ENCODE results near the gene GTF2B.
"Not testable (repeated sequence)": the region's sequence is repeated elsewhere in the genome, so short reads cannot be mapped to it uniquely, and the experiment has no call there.

GTF2B gene, protein sequence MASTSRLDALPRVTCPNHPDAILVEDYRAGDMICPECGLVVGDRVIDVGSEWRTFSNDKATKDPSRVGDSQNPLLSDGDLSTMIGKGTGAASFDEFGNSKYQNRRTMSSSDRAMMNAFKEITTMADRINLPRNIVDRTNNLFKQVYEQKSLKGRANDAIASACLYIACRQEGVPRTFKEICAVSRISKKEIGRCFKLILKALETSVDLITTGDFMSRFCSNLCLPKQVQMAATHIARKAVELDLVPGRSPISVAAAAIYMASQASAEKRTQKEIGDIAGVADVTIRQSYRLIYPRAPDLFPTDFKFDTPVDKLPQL

DNA sequence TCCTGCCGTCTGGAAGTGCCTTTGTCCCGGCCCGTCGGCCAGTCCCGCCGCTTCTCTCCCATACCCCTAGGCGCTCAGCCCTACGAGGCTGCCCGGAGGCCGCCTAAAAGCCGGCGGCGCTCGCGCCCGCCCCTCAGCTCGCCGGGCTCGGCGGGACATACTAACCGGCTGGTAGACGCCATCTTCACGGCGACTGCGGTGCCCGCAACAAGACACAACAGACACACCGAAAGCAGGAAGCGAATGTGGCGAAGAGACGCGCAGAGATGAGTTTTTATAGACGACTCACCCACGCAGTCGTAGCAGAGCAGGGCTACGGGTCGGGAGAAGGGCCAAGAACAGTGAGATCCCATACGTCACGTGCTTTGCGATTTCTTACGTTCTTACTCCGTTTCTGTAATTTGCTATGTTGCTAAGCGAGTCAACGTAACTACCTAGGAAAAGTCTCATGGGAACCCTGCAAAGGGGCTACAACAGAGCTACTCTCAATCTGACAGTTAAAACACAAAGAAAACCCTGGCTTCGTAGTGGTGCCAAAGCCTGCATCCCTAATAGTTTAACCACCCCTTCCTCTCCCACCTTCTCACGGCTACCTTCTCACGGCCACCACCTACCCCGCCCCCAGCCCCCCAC, at the start of gene GTF2B:
TSS of gene GTF2B (minus strand) at position 250 of the 633 bp plus-strand sequence. CDS start at position 182, 68 bp downstream.
- TF ChIP-seq, protein P1, sequence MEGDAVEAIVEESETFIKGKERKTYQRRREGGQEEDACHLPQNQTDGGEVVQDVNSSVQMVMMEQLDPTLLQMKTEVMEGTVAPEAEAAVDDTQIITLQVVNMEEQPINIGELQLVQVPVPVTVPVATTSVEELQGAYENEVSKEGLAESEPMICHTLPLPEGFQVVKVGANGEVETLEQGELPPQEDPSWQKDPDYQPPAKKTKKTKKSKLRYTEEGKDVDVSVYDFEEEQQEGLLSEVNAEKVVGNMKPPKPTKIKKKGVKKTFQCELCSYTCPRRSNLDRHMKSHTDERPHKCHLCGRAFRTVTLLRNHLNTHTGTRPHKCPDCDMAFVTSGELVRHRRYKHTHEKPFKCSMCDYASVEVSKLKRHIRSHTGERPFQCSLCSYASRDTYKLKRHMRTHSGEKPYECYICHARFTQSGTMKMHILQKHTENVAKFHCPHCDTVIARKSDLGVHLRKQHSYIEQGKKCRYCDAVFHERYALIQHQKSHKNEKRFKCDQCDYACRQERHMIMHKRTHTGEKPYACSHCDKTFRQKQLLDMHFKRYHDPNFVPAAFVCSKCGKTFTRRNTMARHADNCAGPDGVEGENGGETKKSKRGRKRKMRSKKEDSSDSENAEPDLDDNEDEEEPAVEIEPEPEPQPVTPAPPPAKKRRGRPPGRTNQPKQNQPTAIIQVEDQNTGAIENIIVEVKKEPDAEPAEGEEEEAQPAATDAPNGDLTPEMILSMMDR (IDR thresholded peaks at IDR 0.05; ENCODE audit: low read depth, low read length), result no peak
- no peak for TF ChIP-seq EZH2phosphoT487 (IDR thresholded peaks at IDR 0.05; ENCODE audit: low read depth)
- H3K27ac ChIP-seq (ENCODE audit: low read length), result peak within 1 kb of the TSS; percentile 62

DNA sequence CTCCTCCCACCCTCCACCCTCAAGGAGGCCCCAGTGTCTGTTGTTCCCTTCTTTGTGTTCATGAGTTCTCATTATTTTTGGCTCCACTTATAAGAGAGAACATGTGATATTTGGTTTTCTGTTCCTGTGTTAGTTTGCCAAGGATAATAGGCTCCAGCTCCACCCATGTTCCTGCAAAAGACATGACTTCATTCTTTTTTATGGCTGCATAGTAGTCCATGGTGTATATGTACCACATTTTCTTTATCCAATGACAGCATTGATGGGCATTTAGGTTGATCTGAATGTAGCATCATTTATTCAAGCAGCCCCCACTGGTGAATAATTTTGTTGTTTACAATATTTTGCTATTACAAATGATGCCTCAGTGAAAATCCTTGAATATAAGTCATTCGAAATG, 47.2 kb upstream of the GTF2B start:
- H3K9ac ChIP-seq (ENCODE audit: low read length); H4K20me1 ChIP-seq (ENCODE audit: insufficient read depth, low read length): not testable (repeated sequence)
- H3K36me3 ChIP-seq (replicated peaks; ENCODE audit: low read depth, low read length), result peaks cover 18% of the 10 kb centered on the region

More for the DNA sequence above, at the start of gene GTF2B:
- Histone ChIP-seq H3K79me2 (ENCODE audit: low read length) (peaks cover 40% of the 10 kb centered on the region), H3K27me3 (ENCODE audit: low read depth, low read length) (no peaks in the 10 kb centered on the region), H4K20me1 (ENCODE audit: insufficient read depth, low read length) (peaks cover 12% of the 10 kb centered on the region), H2AFZ (ENCODE audit: low read depth, low read length) (peak within 1 kb of the TSS; percentile 98), H3K4me1 (ENCODE audit: low read length) (peaks cover 12% of the 10 kb centered on the region), H3K9me3 (ENCODE audit: insufficient read depth, low read length) (no peaks in the 10 kb centered on the region), H3K4me3 (ENCODE audit: low read length) (peak within 1 kb of the TSS; percentile 83), H3K36me3 (replicated peaks; ENCODE audit: low read depth, low read length) (peaks cover 8% of the 10 kb centered on the region), H3K4me2 (ENCODE audit: low read length) (peak within 1 kb of the TSS; percentile 99), H3K9ac (ENCODE audit: low read length) (peak within 1 kb of the TSS; percentile 83)

DNA sequence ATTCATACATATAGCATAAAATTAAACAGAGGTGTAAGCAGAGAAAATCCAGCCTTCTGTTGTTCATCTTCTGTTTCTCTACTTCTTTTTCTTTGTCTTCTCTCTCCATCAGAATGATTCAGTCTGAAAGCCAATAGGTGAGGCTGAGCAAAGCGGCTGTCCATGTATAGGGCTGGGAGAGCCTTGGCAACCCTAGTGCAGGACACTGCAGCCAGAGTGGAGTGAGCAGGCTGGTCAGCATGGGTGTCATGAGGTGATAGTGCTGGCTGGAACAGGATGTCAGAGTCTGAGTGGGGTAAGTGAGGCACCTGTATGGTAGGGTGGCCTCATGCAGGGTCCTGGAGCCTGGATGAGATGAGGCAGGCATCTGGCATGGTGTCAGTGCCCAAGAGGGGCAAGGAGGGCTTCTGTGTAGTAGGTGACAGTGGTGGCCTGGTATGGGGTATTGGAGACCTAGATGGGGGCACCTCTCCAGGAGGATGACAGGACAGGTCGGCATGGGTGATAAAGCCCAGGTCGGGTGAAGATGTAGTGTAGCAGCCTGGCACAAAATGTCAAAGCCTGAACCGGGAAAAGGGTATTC, 45.5 kb upstream of the GTF2B start:
- H3K4me2 ChIP-seq (ENCODE audit: low read length), result no peak overlapping the region
- no peak overlapping the region for H3K9ac ChIP-seq (ENCODE audit: low read length)
- H3K79me2 ChIP-seq (ENCODE audit: low read length), result no peaks in the 10 kb centered on the region
- peaks cover 18% of the 10 kb centered on the region for H3K36me3 ChIP-seq (replicated peaks; ENCODE audit: low read depth, low read length)
- no peaks in the 10 kb centered on the region for H3K27me3 ChIP-seq (ENCODE audit: low read depth, low read length)
- no peak for TF ChIP-seq EZH2phosphoT487 (IDR thresholded peaks at IDR 0.05; ENCODE audit: low read depth)
- TF ChIP-seq, protein P1 (IDR thresholded peaks at IDR 0.05; ENCODE audit: low read depth, low read length), result no peak
- H3K9me3 ChIP-seq (ENCODE audit: insufficient read depth, low read length), result no peaks in the 10 kb centered on the region
- H3K4me3 ChIP-seq (ENCODE audit: low read length), result no peak overlapping the region
- no peaks in the 10 kb centered on the region for H3K4me1 ChIP-seq (ENCODE audit: low read length)
- H3K27ac ChIP-seq (ENCODE audit: low read length), result no peak overlapping the region
- H4K20me1 ChIP-seq (ENCODE audit: insufficient read depth, low read length), result no peaks in the 10 kb centered on the region
- H2AFZ ChIP-seq (ENCODE audit: low read depth, low read length), result no peak overlapping the region

More for the DNA sequence above, 47.2 kb upstream of the GTF2B start:
- H3K4me1 ChIP-seq (ENCODE audit: low read length); H3K27me3 ChIP-seq (ENCODE audit: low read depth, low read length); H3K4me2 ChIP-seq (ENCODE audit: low read length); H2AFZ ChIP-seq (ENCODE audit: low read depth, low read length); H3K79me2 ChIP-seq (ENCODE audit: low read length); H3K9me3 ChIP-seq (ENCODE audit: insufficient read depth, low read length); H3K4me3 ChIP-seq (ENCODE audit: low read length); H3K27ac ChIP-seq (ENCODE audit: low read length): not testable (repeated sequence)

DNA sequence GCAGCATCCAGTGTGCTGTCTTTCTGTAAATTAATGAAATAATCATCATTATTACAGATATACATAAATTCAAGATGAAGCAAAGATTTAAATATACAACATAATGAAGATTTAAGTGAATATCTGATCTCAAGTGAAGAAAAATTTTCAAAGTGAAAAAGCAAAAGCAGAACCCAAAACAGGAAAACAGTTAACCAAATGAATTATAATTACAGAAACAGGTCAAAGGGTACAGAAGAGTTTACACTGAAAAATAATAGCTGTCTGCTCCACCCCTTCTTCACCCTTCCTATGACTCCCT, 44.8 kb upstream of the GTF2B start:
- H4K20me1 ChIP-seq (ENCODE audit: insufficient read depth, low read length), result no peaks in the 10 kb centered on the region
- H3K27ac ChIP-seq (ENCODE audit: low read length), result no peak overlapping the region
- no peak overlapping the region for H3K4me3 ChIP-seq (ENCODE audit: low read length)
- TF ChIP-seq, protein P1 (IDR thresholded peaks at IDR 0.05; ENCODE audit: low read depth, low read length), result no peak
- no peak for TF ChIP-seq EZH2phosphoT487 (IDR thresholded peaks at IDR 0.05; ENCODE audit: low read depth)
- no peak overlapping the region for H2AFZ ChIP-seq (ENCODE audit: low read depth, low read length)
- H3K9me3 ChIP-seq (ENCODE audit: insufficient read depth, low read length), result no peaks in the 10 kb centered on the region
- no peaks in the 10 kb centered on the region for H3K27me3 ChIP-seq (ENCODE audit: low read depth, low read length)
- no peaks in the 10 kb centered on the region for H3K79me2 ChIP-seq (ENCODE audit: low read length)
- H3K4me2 ChIP-seq (ENCODE audit: low read length), result no peak overlapping the region
- H3K9ac ChIP-seq (ENCODE audit: low read length), result no peak overlapping the region
- no peaks in the 10 kb centered on the region for H3K4me1 ChIP-seq (ENCODE audit: low read length)
- peaks cover 17% of the 10 kb centered on the region for H3K36me3 ChIP-seq (replicated peaks; ENCODE audit: low read depth, low read length)

Measured in OCI-LY3 (cell line).